Ishikawa (cell line): Measurements from ENCODE around the gene CNN2.
A peak's percentile ranks its signal among the peaks of the same experiment; 100 is the strongest.

Experiments used
- CEBPB ChIP-seq: IDR thresholded peaks from 2 replicates; pipeline ENCODE4 v1.6.1; 2012
- CREB1 ChIP-seq: IDR thresholded peaks from 2 replicates; pipeline ENCODE4 v1.6.1; 2012; ENCODE audit warnings: low read depth
- EGR1 ChIP-seq: IDR thresholded peaks from 2 replicates; pipeline ENCODE4 v1.6.1; 2012
- EP300 ChIP-seq: IDR thresholded peaks from 2 replicates; pipeline ENCODE4 v1.6.1; 2012; ENCODE audit warnings: borderline replicate concordance
- FOXM1 ChIP-seq: IDR thresholded peaks from 2 replicates; pipeline ENCODE4 v1.6.1; 2012; ENCODE audit warnings: low read depth, borderline replicate concordance
- NFIC ChIP-seq: IDR thresholded peaks from 2 replicates; pipeline ENCODE4 v1.6.1; 2012
- RAD21 ChIP-seq: IDR thresholded peaks from 2 replicates; pipeline ENCODE4 v1.6.1; 2012; ENCODE audit warnings: low read depth
- TAF1 ChIP-seq: IDR thresholded peaks from 2 replicates; pipeline ENCODE4 v1.6.1; 2012; ENCODE audit warnings: low read depth, mild to moderate bottlenecking
- TCF12 ChIP-seq: IDR thresholded peaks from 2 replicates; pipeline ENCODE4 v1.6.1; 2012; ENCODE audit warnings: low read depth
- TEAD4 ChIP-seq: IDR thresholded peaks from 2 replicates; pipeline ENCODE4 v1.6.1; 2012
- YY1 ChIP-seq: IDR thresholded peaks from 2 replicates; pipeline ENCODE4 v1.6.1; 2012; ENCODE audit warnings: low read depth
- ZBTB7A ChIP-seq: IDR thresholded peaks from 2 replicates; pipeline ENCODE4 v1.6.1; 2012; ENCODE audit warnings: low read depth
- TF ChIP-seq, protein P1 (sequence below): IDR thresholded peaks from 2 replicates; pipeline ENCODE4 v1.6.1; 2012
- TF ChIP-seq, protein P2 (sequence below): IDR thresholded peaks from 2 replicates; pipeline ENCODE4 v1.6.1; 2012
- TF ChIP-seq, protein P3 (sequence below): IDR thresholded peaks from 2 replicates; pipeline ENCODE4 v1.6.1; 2012; ENCODE audit warnings: low read depth, mild to moderate bottlenecking

Gene CNN2

DNA sequence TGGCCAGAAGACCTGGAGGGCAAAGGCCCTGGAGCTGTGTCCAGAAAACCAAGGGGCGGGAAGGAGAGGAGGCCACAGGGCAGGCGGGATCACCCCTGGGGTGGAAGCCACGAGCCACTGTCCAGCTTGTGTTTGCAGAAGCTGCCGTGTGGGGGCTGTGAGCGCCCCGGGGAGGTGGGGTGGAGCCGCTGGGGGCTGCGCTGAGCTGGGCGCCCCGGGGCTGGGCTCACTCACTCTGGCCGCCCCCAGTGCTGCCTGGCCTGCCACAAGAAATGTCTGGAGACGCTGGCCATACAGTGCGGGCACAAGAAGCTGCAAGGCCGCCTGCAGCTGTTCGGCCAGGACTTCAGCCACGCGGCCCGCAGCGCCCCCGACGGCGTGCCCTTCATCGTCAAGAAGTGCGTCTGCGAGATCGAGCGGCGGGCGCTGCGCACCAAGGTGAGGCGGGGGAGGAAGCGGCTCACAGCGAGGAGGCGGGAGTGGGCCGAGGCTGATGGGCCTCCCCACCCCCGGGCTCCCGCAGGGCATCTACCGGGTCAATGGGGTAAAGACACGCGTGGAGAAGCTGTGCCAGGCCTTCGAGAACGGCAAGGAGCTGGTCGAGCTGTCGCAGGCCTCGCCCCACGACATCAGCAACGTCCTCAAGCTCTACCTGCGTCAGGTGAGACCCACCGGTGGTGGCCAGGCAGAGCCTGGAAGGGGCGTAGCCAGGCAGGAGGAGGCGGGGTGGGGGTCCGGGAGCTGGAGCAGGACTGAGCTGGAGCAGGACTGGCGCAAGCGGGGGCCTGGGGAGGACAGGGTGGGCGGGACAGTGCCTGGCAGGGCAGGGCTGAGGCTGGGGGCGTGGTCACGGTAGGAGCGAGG, 55.1 kb downstream of the CNN2 start:
- TF ChIP-seq EGR1: no peak
- no peak for TF ChIP-seq FOXM1
- no peak for TF ChIP-seq TCF12
- TF ChIP-seq, protein P1, sequence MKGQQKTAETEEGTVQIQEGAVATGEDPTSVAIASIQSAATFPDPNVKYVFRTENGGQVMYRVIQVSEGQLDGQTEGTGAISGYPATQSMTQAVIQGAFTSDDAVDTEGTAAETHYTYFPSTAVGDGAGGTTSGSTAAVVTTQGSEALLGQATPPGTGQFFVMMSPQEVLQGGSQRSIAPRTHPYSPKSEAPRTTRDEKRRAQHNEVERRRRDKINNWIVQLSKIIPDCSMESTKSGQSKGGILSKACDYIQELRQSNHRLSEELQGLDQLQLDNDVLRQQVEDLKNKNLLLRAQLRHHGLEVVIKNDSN: no peak
- TF ChIP-seq, protein P2, sequence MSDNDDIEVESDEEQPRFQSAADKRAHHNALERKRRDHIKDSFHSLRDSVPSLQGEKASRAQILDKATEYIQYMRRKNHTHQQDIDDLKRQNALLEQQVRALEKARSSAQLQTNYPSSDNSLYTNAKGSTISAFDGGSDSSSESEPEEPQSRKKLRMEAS: no peak
- no peak for TF ChIP-seq ZBTB7A
- no peak for TF ChIP-seq YY1
- no peak for TF ChIP-seq TEAD4
- no peak for TF ChIP-seq EP300
- TF ChIP-seq CEBPB: no peak
- no peak for TF ChIP-seq NFIC
- no peak for TF ChIP-seq CREB1
- TF ChIP-seq RAD21: no peak
- TF ChIP-seq, protein P3, sequence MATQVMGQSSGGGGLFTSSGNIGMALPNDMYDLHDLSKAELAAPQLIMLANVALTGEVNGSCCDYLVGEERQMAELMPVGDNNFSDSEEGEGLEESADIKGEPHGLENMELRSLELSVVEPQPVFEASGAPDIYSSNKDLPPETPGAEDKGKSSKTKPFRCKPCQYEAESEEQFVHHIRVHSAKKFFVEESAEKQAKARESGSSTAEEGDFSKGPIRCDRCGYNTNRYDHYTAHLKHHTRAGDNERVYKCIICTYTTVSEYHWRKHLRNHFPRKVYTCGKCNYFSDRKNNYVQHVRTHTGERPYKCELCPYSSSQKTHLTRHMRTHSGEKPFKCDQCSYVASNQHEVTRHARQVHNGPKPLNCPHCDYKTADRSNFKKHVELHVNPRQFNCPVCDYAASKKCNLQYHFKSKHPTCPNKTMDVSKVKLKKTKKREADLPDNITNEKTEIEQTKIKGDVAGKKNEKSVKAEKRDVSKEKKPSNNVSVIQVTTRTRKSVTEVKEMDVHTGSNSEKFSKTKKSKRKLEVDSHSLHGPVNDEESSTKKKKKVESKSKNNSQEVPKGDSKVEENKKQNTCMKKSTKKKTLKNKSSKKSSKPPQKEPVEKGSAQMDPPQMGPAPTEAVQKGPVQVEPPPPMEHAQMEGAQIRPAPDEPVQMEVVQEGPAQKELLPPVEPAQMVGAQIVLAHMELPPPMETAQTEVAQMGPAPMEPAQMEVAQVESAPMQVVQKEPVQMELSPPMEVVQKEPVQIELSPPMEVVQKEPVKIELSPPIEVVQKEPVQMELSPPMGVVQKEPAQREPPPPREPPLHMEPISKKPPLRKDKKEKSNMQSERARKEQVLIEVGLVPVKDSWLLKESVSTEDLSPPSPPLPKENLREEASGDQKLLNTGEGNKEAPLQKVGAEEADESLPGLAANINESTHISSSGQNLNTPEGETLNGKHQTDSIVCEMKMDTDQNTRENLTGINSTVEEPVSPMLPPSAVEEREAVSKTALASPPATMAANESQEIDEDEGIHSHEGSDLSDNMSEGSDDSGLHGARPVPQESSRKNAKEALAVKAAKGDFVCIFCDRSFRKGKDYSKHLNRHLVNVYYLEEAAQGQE: no peak
- no peak for TF ChIP-seq TAF1

DNA sequence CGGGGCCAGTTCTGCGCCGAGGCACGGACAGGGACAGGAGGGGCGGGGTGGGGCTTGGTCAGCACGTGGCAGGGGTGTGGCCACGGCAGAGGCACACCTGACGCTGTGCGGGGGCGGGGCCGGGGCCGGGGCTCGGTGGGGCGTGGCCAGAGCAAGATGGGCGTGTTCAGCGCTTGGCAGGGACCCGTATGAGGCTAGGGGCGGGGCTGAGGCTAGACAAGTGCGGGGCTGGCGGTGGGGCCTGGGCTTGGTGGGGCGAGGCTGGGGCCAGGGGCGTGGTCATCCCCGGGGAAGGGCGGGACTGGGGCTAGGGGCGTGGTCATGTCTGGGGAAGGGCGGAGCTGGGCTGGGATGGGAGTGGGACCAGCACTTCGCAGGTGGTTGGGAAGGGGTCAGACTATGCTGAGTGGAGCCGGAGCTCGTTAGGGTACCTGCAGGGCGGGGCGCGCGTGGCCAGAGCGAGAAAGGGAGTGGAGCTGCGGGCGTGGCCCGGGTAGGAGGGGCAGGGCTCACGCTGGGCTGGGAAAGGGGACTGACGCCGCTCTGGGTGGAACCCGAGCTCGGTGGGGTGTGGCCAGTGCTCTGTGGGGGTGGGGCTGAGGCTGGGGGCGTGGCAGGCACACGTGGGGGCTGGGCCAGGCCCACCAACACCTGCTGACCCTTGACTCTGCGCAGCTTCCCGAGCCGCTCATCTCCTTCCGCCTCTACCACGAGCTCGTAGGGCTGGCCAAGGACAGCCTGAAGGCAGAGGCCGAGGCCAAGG, 55.9 kb downstream of the CNN2 start:
- TF ChIP-seq, protein P2: peak; percentile 84
- TF ChIP-seq, protein P1: peak; percentile 81
- TF ChIP-seq RAD21: no peak

DNA sequence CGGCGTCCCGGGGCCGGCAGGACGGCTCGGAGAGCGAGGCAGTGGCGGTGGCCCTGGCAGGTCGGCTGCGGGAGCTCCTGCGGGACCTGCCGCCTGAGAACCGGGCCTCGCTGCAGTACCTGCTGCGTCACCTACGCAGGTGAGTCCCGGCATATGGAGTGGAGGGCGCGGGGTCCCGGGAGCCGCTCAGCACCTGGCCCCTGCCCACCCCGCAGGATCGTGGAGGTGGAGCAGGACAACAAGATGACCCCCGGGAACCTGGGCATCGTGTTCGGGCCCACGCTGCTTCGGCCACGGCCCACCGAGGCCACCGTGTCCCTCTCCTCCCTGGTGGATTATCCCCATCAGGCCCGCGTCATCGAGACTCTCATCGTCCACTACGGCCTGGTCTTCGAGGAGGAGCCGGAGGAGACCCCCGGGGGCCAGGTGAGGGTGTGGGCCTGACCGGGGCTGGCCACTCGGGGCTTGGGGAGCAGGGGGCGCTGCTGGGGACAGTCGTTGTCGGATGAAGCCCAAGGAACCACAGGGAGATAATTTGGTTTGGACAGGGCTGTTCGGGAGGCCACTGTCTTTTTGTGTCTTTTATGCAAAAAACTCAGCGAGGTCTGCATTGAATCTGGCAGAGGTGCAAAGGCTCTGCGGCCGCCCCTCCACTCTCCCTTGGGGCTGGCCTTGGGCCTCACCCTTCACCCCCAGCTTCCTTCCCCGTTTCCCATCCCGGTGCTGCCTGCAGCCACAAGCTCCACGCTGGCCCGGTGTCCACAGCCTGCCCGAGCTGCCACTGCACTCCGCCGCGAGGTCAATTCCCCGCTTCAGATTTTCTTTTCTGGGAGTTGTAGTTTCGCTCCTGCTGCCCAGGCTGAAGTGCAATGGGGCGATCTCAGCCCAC, 56.8 kb downstream of the CNN2 start:
- TF ChIP-seq TCF12 (no peak), CREB1 (no peak), CEBPB (no peak), ZBTB7A (no peak), TAF1 (no peak), EGR1 (no peak), RAD21 (no peak), FOXM1 (no peak), TEAD4 (no peak), NFIC (no peak), YY1 (no peak)
- TF ChIP-seq, protein P3: no peak
- TF ChIP-seq, protein P1: no peak
- TF ChIP-seq, protein P2: no peak

DNA sequence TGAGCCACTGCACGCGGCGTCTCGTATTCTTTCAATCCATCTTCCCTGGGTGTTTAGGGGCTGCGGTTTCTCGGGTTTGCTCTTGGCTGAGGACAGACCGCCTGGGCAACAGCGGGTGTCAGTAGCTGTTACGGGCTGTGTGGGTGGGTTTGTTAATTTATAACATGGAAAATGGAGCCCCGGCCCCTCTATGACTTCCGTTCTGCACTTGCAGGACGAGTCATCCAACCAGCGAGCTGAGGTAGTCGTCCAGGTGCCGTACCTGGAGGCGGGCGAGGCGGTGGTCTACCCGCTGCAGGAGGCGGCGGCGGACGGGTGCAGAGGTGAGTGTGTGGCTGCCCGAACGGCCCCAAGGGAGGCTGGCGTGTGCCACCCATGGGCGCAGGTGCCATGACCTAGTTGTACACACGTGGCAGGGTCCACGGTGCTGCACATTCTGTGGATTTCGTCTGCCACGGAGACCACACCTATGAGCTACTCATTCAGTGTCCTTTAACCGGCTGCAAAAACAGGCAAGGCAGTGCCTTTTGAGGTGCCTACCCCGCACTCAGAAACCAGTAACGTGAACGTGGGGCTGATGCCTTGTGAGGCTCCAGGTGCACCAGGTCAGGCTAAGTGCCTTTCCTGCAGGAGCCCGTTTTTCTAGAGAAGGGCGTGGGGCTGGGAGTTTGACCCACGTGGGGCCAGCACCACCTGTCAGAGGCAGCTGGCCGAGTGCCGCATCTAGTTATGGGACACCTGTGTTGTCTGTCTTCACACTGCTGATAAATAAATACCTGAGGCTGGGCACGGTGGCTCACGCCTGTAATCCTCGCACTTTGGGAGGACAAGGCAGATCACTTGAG, 57.8 kb downstream of the CNN2 start:
- TF ChIP-seq TEAD4: no peak
- TF ChIP-seq TCF12: no peak
- no peak for TF ChIP-seq ZBTB7A
- TF ChIP-seq CREB1: no peak
- TF ChIP-seq, protein P1: no peak
- TF ChIP-seq, protein P2: no peak
- TF ChIP-seq YY1: no peak
- TF ChIP-seq RAD21: no peak
- TF ChIP-seq, protein P3: no peak
- TF ChIP-seq CEBPB: no peak
- TF ChIP-seq TAF1: no peak
- TF ChIP-seq FOXM1: no peak
- no peak for TF ChIP-seq EP300
